GM19043 (cell line): ENCODE measurements around the gene EPB41L4A.

Experiments used
- ATAC-seq: cut with Tn5 transposase; IDR thresholded peaks from one replicate; pipeline ENCODE4 v1.9.1; 2021; ENCODE audit warnings: low read depth; ENCODE audit not compliant: unreplicated experiment

The EPB41L4A gene

DNA sequence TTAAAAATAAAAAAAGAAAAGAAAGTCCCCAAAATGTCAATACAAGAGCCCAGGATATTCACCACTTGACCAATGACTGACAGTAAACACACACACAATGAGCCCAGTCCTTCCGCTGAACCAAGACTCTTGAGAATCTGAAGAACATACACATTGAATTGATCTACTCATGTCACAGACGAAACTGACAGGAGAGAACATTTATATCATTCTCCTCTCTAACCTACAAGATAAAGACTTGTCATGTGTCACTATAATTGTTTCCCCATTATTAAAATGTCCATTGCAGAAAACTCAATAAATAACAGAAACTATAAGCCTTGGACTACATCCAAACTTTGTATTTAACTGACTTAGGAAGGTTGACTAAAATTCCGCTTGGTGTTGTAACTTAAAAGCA is 296.7 kb downstream of the EPB41L4A start:
- ATAC-seq, result no peak

DNA sequence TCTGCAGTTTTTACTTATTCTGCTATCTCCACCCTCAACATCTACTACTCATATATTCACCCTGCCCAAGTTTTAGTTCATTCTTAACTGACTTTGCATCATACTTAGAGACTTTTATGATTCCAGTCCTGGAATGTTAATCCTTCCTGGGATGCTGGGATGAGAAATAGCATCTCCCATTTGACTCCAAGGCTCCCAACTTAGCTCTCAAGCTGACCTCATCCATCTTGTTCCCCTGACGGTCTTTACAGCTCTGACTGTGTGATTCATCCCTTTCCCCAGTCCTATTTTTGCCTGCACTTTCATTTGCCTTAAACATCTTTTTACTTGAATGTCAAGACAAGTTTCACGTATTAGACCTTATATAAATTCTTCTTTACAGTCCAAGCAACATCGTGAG is 297.8 kb downstream of the EPB41L4A start:
- no peak for ATAC-seq

GRCh38 chr5:112119969-112120368 is 299.1 kb downstream of the EPB41L4A start:
- no peak for ATAC-seq

GRCh38 chr5:112119508-112119907 is 299.6 kb downstream of the EPB41L4A start:
- no peak for ATAC-seq

GRCh38 chr5:112117551-112117950 is 301.5 kb downstream of the EPB41L4A start:
- no peak for ATAC-seq

- ATAC-seq, result peak; percentile 64
Measured at GRCh38 chr5:112116371-112116770, 302.7 kb downstream of the EPB41L4A start.

DNA sequence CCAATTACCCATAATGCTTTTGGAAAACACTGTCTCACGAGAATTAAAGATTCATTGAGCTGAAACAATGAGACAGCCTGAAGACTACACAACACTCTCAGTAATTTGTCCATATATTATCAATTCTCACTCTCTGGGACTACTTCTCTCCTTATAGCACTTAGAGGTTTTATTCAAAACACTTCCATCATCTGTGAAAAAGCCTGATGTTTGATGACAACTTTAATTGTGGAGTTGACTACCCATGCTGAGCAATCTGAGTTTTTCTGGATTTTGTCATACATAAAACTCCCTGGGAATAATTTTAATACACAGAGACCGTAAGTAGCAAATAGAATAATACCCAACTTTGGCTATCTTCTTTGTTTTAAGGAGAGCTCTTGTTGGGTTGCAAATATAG is 305.5 kb downstream of the EPB41L4A start:
- ATAC-seq, result no peak
